GM19239 (cell line): Measurements from ENCODE around the gene KCNB1.

ENCODE experiments used
- DNase-seq: peaks from one replicate; pipeline ENCODE4 v3.0.0; 2011; ENCODE audit warnings: low spot score; ENCODE audit not compliant: insufficient read length
- FAIRE-seq: peaks from 2 replicates; lab custom pipeline; 2011; peaks lifted over from hg19 to GRCh38; lab: Jason Lieb, UNC

The KCNB1 gene

GRCh38 chr20:49396230-49396629 lies 86.2 kb downstream of the KCNB1 start:
- no peak for DNase-seq
- no peak for FAIRE-seq

GRCh38 chr20:49395659-49396058 lies 86.8 kb downstream of the KCNB1 start:
- FAIRE-seq = no peak
- DNase-seq = no peak

- FAIRE-seq = no peak
- DNase-seq = no peak
Measured at GRCh38 chr20:49395183-49395582, 87.3 kb downstream of the KCNB1 start.

- no peak for DNase-seq
- FAIRE-seq = no peak
Measured at GRCh38 chr20:49394757-49395156, 87.7 kb downstream of the KCNB1 start.

- no peak for FAIRE-seq
- no peak for DNase-seq
Measured at GRCh38 chr20:49394264-49394663, 88.2 kb downstream of the KCNB1 start.

GRCh38 chr20:49393803-49394202 lies 88.7 kb downstream of the KCNB1 start:
- DNase-seq (no peak), FAIRE-seq (no peak)

- FAIRE-seq (no peak), DNase-seq (no peak)
Measured at GRCh38 chr20:49392745-49393144, 89.7 kb downstream of the KCNB1 start.

GRCh38 chr20:49391404-49392245 lies 90.8 kb downstream of the KCNB1 start:
- FAIRE-seq = no peak
- no peak for DNase-seq

GRCh38 chr20:49389854-49390253 lies 92.6 kb downstream of the KCNB1 start:
- FAIRE-seq (no peak), DNase-seq (no peak)

- DNase-seq = no peak
Measured at GRCh38 chr20:49388744-49389143, 93.7 kb downstream of the KCNB1 start.

GRCh38 chr20:49387581-49387939 lies 94.9 kb downstream of the KCNB1 start:
- DNase-seq = no peak
- no peak for FAIRE-seq

More at GRCh38 chr20:49388744-49389143, 93.7 kb downstream of the KCNB1 start:
- FAIRE-seq = no peak

GRCh38 chr20:49386848-49387580 lies 95.5 kb downstream of the KCNB1 start:
- no peak for DNase-seq
- no peak for FAIRE-seq

- DNase-seq (peak; percentile 17), FAIRE-seq (no peak)
Measured at GRCh38 chr20:49385465-49385864, 97.0 kb downstream of the KCNB1 start.

- DNase-seq (peak; percentile 22), FAIRE-seq (no peak)
Measured at GRCh38 chr20:49384437-49385434, 97.7 kb downstream of the KCNB1 start.

GRCh38 chr20:49381558-49382493 lies 100.6 kb downstream of the KCNB1 start:
- FAIRE-seq (no peak), DNase-seq (no peak)

- no peak for DNase-seq
- FAIRE-seq = no peak
Measured at GRCh38 chr20:49380337-49380780, 102.1 kb downstream of the KCNB1 start.

- no peak for FAIRE-seq
- DNase-seq = no peak
Measured at GRCh38 chr20:49379338-49379737, 103.1 kb downstream of the KCNB1 start.

- DNase-seq (no peak), FAIRE-seq (no peak)
Measured at GRCh38 chr20:49377326-49377725, 105.1 kb downstream of the KCNB1 start.

GRCh38 chr20:49375170-49375569 lies 107.3 kb downstream of the KCNB1 start:
- no peak for FAIRE-seq
- DNase-seq = no peak
